CD4-positive, alpha-beta T cell treated with Interleukin-17A for 4 hours (primary cell): ENCODE data around the gene DEAF1.
"Not testable (repeated sequence)": the region's sequence is repeated elsewhere in the genome, so short reads cannot be mapped to it uniquely, and the experiment has no call there.

Experiments used
- DNase-seq: peaks from one replicate; pipeline ENCODE4 v3.0.0-alpha.2; 2020; ENCODE audit warnings: mixed read lengths

DEAF1 gene

DNA sequence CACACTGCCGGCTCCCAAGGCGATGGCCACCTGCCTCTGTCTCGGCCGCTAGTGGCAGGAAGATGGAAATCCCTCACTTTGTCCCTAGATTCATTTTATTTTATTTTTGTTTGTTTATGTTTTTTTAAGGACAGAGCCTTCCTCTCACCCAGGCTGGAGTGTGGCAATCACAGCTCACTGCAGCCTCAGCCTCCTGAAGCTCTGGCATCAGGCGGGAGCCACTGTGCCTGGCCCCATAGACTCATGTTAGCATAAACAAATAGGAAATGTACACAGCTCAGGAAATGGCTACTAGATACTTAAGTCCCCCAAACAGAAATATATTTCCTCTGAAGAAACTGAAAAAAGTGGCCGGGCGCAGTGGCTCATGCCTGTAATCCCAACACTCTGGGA, 4.1 kb upstream of the DEAF1 start:
- no peak for DNase-seq

DNA sequence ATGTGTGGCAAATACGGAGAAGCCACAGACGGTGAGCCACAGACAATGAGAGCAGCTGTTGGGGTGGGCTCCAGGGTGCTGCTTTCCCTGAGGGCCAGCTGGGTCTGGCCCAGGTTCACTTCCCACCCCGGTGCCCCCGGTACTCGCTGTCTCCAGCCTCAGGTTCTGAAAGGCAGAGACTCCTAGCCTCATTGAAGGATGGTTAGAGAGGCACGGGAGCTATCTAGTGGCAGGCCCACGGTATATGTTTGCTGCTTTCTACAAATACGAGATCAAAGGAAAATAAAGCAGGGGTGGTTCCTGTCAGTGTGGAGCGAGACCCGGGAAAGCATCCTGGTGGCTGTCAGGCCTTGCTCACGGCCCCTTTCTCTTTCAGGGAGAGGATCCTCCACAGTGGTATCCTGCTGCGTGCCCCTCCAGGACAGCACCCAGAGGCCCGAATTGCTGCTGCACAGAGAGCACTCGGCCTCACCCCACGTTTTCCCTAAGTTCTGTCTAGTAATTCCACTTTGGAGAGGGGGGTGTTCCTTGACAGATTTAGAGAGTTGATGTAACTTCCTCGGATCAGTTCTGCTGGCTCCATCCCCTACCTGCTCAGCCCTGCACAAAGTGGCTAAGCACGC, 3.6 kb upstream of the DEAF1 start:
- no peak for DNase-seq

DNA sequence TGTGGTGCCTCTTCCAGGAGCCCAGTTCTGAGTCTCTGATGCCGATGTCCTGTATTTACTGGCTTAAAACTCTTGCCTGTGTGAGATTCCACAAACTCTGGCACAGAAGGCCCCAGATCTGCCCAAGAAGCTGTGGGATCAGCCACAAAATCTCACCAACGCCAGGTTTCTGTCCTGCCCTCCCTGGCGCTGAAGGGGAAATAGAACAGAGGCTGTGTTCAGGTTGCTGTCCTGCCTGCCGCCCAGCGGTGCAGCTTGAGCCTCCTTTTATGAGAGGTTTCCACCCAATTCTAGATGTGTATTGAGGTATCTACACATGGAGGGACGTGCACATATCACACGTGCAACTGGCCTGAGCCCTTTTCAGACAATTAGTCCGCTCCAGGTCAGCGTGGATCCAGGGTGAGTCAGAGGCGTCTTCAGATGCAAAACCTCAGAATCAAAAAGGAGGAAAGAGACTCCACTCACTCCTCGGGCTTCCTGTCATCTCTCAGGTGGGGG, 2.8 kb upstream of the DEAF1 start:
- DNase-seq = no peak

DNA sequence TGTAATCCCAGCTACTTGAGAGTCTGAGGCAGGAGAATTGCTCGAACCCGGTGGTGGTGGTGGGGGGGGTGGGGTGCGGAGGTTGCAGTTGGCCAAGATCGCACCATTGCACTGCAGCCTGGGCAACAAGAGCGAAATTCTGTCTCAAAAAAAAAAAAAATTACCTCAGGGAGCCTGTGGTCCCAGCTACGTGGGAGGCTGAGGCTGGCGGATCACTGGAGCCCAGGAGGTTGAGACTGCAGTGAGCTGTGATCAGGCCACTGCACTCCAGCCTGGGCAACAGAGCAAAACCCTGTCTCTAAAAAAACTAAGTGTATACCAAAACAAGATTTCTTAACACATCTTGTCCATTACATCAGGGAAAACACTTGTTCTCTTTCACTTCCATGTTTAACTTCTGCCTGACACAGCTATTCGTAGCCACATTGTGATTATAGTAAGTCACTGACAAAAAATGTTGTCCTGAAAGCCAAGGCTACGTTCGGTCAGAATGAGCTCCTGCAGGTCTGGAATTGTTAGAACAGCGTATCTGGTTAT, 2.0 kb upstream of the DEAF1 start:
- no peak for DNase-seq

DNA sequence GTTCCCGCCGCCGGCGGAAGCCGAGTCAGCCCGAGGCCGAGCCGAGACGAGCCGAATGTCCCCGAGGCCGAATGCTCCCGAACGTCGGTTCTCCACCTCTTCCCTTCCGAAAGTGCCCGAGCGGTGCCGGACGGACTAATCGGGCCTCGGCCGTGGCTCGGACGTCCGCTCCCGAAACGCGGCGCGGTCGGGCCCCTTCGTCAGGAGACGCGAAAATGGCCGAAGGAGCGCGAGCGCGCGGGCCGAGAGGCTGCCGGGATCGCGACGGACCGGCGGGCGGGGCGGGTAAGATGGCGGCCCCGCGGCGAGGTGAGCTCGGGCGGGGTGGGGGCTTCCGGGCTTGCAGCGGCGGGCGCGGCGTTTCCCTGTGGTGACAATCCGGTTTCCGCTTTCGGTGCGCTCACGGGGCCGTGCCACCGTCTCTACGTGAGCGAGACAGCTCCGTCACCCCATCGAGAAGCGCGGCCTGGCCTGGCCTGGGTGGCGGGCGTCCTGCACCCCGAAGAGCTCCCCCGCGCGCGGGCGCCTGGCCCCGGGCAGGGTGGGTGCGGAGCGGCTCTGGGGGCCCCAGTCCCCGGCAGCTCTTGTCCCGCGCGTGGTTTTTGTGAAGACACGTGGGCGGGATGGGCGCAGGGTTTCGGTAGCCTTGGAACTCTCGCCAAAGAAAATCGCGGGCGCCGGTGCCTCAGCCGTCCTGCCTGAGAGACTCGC, 671 bp upstream of the DEAF1 start, which contains the start of gene TMEM80:
TSS of gene TMEM80 (plus strand) at position 279 of the 711 bp plus-strand sequence. CDS start at position 291, 12 bp downstream.
- peak; percentile 98 for DNase-seq

- no peak for DNase-seq
These were observed 191 bp upstream of the DEAF1 start for GRCh38 chr11:695288-695537.

GRCh38 chr11:693887-694562, 997 bp downstream of the DEAF1 start:
- DNase-seq = no peak

- DNase-seq = no peak
These were observed 1.6 kb downstream of the DEAF1 start for GRCh38 chr11:693415-693831.

DNA sequence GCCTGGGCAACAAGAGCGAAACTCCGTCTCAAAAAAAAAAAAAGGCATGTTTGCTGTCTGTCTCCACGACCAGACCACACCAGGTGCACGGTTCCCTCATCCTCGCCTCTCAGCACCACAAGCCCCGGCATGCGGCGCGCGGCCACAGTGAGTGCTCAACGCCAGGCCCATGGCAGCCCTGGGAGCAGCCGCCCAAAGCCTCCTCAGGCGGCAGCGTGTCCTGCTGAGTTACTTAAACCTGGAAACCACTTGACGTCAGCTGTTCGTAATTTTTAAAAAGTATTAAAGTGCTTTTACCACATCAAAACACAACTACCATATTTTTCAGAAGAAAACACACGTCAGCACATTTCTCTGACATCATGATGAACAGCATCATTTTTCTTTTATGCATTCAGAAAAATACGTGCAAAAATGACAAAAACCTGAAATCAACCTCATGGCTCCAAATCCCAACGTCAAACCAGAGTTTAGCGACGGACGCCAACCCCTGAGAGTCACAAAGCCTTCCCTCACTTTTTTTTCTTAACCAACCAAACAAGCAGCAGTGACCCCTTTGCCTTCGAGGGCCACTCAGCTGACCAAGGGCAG, 2.1 kb downstream of the DEAF1 start:
- peak; percentile 32 for DNase-seq

DNA sequence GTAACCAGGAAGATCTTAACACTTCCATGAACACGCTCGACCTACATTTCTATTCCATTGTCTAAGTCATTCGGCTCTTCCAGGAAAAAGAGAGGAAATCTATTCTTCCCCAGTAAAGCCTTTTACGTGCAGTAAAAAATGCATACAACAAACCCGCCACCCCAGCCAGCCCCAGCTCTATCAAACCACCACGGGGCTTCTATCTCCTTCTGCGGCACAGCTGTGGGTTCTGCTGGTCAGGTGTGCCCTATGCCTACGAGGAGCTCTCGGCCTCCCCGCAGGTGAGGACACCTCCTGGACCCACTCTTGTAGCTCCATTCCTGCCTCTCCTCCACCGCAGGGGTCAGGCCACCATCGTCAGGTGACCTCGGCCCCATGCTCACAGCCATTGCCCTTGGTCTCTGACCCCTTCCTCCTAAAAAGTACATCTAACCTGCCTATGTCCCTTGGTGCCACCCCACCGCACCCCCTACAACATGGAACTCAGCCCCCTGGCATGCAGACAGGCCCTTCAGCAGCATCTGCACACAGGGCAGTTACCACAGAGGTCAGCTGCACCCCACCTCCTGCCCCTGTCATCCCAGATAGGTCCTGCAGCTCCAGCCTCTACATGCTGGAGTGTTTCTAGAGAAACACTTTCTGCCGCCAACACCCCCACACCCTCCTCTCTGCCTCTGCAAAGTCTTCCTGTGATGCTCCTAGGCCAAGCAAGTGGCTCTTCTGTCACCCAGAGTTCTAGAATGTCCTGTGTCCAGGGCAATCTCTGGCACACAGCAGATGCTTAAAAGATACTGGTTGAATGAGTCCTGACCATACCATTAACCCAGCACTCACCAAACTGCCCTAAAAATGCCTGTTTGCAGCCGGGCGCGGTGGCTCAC, 3.1 kb downstream of the DEAF1 start:
- DNase-seq = no peak

GRCh38 chr11:690738-691633, 4.0 kb downstream of the DEAF1 start:
- peak; percentile 36 for DNase-seq

DNA sequence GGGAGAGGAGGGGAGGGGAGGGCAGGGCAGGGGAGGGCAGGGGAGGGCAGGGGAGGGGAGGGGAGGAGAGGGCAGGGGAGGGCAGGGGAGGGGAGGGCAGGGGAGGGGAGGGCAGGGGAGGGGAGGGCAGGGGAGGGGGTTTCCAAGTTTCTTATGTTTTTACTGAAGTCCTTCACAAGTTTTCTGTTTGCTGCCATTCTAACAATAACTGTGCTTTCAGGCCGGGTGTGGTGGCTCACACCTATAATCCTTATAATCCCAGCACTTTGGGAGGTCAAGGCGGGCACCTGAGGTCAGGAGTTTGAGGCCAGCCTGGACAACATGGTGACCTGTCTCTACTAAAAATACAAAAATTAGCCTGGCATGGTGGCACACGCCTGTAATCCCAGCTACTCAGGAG, 4.8 kb downstream of the DEAF1 start:
- not testable (repeated sequence) for DNase-seq

GRCh38 chr11:689625-690024, 5.4 kb downstream of the DEAF1 start:
- DNase-seq = no peak

- no peak for DNase-seq
These were observed 6.3 kb downstream of the DEAF1 start for GRCh38 chr11:688681-689080.

- no peak for DNase-seq
These were observed 7.3 kb downstream of the DEAF1 start for GRCh38 chr11:687751-688150.

DNA sequence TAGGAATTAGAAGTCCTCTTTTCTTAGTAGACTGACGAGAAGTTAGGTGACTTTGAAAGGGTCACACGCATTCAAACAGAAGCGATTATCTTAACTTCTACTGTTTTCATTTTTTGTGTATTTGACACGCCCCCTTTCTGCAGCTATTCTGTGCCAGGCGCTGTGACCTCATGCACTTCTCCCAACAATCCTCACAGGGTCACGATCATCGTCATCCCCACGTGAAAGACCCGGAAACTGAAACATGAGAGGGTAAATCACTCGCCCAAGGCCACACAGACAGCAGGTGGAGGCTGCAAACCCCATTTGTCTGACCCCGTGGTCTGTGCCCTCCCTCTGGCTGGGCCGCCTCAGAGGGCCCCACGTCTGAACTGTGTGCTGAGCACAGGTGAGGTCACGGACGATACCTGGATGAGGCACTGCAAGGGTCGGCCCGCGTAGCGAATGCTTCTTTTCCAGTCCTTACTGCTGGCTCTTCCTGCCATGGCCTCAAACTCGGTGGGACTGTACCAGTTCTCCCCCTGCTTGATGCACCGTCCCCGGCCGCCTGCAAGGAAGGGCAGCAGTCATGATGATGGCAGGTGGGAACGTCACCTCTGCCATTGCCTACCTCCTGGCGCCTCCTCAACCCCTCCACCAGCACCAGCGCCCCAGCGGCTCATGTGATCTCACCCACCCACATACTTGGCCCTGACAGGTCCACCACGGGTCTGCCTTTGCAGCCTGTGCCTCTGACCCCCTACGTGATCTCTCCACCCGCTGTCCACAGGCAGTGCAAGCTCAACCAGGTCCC, 8.4 kb downstream of the DEAF1 start:
- no peak for DNase-seq

DNA sequence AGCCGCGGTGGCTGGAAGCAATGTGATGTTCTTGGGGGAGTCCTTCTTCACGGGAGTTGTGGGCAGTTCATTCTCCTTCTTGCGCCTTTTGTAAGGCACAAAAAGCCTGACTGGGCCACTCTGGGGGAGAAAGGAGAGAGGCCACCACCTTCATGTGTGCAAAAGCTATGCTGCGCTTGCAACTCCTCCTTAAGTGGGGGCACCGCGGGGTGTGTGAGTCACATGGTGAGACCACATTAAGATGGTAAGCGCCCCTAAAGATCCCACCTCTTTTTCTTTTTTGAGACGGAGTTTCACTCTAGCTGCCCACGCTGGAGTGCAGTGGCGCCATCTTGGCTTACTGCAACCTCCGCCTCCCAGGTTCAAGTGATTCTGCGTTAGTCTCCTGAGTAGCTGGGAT, 14.1 kb downstream of the DEAF1 start:
- DNase-seq = no peak

GRCh38 chr11:680476-680875, 14.5 kb downstream of the DEAF1 start:
- DNase-seq = no peak

- no peak for DNase-seq
These were observed 15.5 kb downstream of the DEAF1 start for GRCh38 chr11:679271-680207.
